ENCODE results near the gene RPP14.
A peak's percentile ranks its signal among the peaks of the same experiment; 100 is the strongest.

Gene RPP14

DNA sequence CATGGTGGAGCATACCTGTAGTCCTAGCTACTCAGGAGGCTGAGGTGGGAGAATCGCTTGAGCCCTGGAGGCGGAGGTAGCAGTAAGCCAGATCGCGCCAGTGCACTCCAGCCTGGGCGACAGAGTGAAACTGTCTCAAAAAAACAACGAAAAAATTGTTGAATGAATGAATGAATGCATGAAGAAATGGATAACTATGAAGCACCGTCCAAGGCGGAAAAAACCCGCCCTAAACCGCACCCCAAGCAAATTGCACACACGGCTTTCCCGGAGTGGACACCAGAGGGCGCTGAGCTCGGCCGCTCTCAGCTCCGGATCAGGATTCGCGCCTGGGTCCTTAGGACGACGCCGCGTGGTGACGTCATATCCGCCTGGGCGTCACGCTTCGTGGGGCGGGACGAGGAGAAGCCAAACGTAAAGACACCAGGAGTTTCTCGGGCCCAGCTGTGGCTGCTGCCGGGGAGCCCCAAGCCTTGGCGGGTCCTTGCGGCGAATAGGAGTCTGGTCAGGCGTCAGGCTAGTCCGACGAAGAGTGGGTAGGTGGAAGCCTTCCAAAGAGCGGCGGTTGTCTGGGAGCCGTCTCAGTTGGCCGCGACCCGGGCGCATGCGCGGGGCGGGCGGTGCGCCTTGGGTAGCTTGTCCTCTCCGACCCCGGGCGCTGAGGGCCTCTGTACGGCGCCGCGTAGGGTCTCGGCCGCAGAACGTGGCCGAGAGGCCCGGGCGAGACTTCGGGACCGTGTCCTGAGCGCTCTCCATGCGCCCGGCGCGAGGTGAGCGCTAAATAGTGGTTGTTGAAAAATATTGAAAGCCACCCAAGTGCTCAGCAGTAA is at the start of gene RPP14, which contains the start of gene HTD2:
TSS of gene RPP14 (plus strand) at position 364 of the 830 bp plus-strand sequence. CDS start 4,085 bp downstream, outside the sequence.
TSS of gene HTD2 (plus strand) at position 639 of the 830 bp plus-strand sequence. CDS start 11,094 bp downstream, outside the sequence.
- peak; percentile 81 for DNase-seq (ENCODE audit: low read depth)
- TF ChIP-seq, protein P1, sequence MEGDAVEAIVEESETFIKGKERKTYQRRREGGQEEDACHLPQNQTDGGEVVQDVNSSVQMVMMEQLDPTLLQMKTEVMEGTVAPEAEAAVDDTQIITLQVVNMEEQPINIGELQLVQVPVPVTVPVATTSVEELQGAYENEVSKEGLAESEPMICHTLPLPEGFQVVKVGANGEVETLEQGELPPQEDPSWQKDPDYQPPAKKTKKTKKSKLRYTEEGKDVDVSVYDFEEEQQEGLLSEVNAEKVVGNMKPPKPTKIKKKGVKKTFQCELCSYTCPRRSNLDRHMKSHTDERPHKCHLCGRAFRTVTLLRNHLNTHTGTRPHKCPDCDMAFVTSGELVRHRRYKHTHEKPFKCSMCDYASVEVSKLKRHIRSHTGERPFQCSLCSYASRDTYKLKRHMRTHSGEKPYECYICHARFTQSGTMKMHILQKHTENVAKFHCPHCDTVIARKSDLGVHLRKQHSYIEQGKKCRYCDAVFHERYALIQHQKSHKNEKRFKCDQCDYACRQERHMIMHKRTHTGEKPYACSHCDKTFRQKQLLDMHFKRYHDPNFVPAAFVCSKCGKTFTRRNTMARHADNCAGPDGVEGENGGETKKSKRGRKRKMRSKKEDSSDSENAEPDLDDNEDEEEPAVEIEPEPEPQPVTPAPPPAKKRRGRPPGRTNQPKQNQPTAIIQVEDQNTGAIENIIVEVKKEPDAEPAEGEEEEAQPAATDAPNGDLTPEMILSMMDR (IDR thresholded peaks at IDR 0.05; ENCODE audit: control insufficient read depth, insufficient read depth, low read depth, low read length, missing control alignments), result peak; percentile 98
- H3K4me3 ChIP-seq (ENCODE audit: control insufficient read depth, low read depth, low read length), result peak within 1 kb of the TSS; percentile 57

DNA sequence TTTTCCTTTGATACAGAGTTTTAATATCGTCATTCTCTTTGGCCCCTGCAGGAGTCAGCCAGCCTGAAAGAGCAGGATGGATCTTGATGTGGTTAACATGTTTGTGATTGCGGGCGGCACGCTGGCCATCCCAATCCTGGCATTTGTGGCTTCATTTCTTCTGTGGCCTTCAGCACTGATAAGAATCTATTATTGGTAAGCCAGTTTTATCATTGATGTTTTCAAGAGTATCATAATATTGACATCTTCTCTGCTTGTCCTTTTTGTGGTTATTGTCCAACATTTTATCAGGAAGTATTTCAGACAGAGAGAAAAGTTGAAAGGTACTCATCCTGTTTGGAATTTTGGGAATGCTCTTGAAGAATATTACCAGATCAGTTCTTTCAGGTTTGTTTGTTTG is 49.5 kb upstream of the RPP14 start:
- TF ChIP-seq, protein P1 (IDR thresholded peaks at IDR 0.05; ENCODE audit: control insufficient read depth, insufficient read depth, low read depth, low read length, missing control alignments), result no peak
- no peak overlapping the region for H3K4me3 ChIP-seq (ENCODE audit: control insufficient read depth, low read depth, low read length)
- DNase-seq (ENCODE audit: low read depth), result no peak

DNA sequence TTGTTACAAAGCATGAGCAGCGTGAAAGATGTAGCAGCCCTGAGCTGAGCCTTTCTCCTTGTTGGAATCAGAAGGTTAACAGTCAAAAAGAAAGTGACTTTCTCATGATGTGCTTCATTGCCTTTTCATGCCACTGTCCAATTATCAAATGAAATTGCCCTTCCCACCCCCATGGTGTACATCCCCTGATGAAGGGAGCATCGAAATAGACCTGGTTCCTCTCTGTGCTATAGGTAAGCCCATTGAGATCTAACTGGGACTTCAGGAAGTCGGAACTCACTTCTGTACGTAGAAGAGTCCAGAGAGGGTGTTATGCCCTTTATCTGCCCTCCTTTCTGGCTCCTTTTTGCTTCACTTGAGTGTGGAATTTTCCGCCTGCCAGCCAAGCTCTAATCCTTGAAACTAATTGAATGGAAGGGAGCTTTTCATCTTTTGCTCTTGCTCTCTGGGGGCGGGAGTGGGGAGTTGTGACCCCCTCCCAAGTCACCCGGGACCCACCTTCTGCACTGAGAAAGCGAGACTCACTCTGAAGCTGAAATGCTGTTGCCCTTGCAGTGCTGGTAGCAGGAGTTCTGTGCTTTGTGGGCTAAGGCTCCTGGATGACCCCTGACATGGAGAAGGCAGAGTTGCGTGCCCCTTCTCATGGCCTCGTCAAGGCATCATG is 47.5 kb upstream of the RPP14 start:
- DNase-seq (ENCODE audit: low read depth), result no peak
- TF ChIP-seq, protein P1 (IDR thresholded peaks at IDR 0.05; ENCODE audit: control insufficient read depth, insufficient read depth, low read depth, low read length, missing control alignments), result no peak

DNA sequence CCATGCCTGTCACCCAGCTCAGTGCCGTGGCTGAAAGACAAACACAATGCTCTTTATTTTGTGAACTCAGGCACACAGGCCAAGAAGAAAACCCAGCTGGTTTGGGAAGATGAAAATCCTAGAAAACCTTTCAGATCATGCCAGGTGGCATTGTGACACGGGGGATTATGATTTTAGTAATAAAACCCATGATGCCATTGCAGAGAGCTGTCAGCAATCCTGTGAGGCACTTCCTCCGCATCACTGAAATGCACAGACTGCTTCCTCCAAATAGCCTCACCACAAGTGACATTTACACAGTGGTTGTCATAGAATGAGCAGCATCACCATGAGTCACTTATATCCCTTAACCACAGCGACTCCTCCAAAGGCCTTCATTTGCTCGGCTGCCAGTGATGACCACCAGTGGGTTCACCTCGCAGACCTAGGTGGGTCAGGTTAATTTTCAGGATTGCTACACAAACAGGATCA is 45.7 kb upstream of the RPP14 start:
- TF ChIP-seq, protein P1 (IDR thresholded peaks at IDR 0.05; ENCODE audit: control insufficient read depth, insufficient read depth, low read depth, low read length, missing control alignments), result no peak
- H3K4me3 ChIP-seq (ENCODE audit: control insufficient read depth, low read depth, low read length), result no peak overlapping the region
- DNase-seq (ENCODE audit: low read depth), result peak; percentile 37

More for the DNA sequence above, 47.5 kb upstream of the RPP14 start:
- H3K4me3 ChIP-seq (ENCODE audit: control insufficient read depth, low read depth, low read length), result no peak overlapping the region

DNA sequence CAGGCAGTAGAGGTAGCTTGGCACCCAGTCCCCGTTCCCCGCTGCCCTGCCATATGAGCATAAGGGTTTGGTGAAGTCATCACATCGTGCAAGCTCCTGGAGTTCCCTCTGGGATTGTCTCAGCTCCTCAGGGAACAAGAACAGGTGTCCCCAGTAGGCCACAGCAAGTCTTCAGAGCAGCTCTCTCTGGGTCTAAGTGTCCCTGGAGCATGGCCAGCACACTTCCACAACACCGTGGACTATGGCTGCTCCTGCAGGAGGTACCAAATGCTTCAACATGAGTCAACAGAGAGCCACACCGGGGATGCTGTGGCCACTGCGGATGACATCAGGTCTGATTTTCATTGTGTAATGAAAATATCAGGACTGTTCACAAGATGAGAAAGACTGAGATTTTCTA is 45.3 kb upstream of the RPP14 start:
- DNase-seq (ENCODE audit: low read depth), result no peak
- H3K4me3 ChIP-seq (ENCODE audit: control insufficient read depth, low read depth, low read length), result no peak overlapping the region
- TF ChIP-seq, protein P1 (IDR thresholded peaks at IDR 0.05; ENCODE audit: control insufficient read depth, insufficient read depth, low read depth, low read length, missing control alignments), result no peak

DNA sequence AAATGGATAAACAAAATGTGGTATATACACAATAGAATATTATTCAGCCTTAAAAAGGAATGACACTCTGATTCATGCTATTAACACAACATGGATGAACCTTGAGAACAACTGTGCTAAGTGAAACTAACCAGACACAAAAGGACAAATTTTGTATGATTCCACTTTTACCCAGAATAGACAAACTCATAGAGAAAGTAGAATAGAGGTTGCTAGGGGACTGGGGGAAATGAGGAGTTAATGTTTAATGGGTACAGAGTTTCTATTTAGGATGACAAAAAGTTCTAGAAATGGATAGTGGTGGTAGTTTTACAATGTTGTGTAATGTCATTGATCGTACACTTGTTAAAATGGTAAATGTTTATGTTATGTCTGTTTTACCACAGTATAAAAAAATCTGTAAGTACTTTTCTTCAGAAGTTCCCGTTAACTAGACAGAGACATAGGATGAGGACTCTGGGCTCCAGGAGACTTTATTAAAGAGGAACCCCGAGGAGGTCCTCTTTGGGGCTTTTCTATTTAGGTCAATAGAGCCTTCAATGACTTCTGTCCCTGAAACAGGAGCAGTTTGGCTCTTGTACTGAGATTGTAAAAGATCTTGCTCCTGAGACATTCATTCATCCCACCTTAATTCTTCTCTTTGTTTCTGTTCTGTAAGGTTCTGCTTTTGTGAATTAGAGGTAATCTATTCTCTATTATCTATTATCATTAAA is 43.9 kb upstream of the RPP14 start:
- no peak for DNase-seq (ENCODE audit: low read depth)
- no peak overlapping the region for H3K4me3 ChIP-seq (ENCODE audit: control insufficient read depth, low read depth, low read length)
- TF ChIP-seq, protein P1 (IDR thresholded peaks at IDR 0.05; ENCODE audit: control insufficient read depth, insufficient read depth, low read depth, low read length, missing control alignments), result no peak
